ENCODE results near the gene FYN.

GRCh38 chr6:111771094-111771432 lies 102.2 kb downstream of the FYN start:
- TF ChIP-seq CTCF (IDR thresholded peaks at IDR 0.05; ENCODE audit: low read depth, low read length, missing input control) = no peak
- no peak for TF ChIP-seq FOXA1 (IDR thresholded peaks at IDR 0.05)
